HG02970 (cell line): ENCODE data around the gene MCFD2.

Source experiments
- ATAC-seq: cut with Tn5 transposase; IDR thresholded peaks from one replicate; pipeline ENCODE4 v1.9.1; 2021; ENCODE audit warnings: mild to moderate bottlenecking, moderate library complexity, moderate number of reproducible peaks; ENCODE audit not compliant: unreplicated experiment, low FRiP score

The MCFD2 gene

DNA sequence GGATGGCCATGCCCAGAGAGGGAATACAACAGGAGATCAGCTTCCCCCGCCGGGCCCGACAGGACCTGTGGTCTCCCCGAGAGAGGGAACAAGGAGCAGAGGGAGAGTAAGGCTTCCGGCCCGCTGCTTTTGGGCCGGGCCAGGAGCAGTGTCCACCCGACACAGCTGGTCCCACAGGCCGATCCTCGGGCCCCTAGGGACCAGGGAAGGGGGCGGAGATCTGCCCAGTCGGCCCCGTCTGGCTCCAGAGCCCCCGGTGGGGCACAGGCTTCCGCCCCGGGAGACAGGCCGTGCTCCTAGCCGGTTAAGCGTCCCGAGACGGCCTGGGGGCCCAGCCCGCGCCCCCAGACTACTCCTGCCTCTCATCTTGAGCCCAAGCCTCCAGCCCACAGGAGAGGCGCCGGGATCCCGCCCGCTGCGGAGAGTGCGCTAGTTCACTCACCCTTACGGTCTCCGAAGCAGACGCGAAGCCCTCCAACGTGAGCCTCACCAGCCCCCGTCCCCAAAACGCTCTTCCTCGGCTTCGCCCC, at the start of gene MCFD2:
Gene MCFD2 (minus strand): TSS at position 526 of the 530 bp plus-strand sequence. CDS start 6,635 bp downstream, outside the sequence.
- peak; percentile 24 for ATAC-seq

DNA sequence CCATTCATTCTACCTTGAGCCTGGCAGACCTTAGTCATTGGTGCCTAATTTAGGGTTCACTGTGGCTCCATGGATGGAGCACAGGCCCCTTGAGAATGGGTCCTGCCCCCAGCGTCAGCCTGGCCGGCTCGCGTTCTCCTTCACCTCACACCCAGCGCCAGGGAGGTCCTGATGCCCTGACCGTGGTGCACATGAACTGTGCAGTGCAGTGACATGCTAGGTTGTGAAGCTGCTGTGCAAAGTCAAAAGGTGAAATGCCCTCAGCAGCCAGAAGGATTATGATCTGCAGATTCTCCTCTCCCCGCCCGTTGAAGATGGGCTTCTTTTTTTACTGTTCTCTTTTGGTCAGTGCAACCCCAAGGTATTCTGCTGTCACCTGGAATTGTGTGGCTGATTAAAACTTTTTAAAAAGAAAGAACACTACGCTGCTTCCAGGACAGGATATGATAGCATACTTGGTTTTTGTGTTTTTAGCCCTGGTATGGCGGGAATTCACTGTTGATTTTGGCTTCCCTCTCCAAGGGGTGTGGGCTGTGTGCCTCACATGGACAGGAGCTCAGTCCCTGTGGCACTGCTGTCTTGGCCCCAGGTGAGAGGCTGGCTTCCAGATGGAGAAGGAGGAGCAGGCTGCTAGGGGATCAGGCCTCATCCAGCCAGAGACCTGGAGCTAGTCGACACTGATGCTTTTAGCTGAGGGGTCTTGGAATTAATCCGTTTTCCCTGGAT, 49.4 kb upstream of the MCFD2 start:
- ATAC-seq = no peak

DNA sequence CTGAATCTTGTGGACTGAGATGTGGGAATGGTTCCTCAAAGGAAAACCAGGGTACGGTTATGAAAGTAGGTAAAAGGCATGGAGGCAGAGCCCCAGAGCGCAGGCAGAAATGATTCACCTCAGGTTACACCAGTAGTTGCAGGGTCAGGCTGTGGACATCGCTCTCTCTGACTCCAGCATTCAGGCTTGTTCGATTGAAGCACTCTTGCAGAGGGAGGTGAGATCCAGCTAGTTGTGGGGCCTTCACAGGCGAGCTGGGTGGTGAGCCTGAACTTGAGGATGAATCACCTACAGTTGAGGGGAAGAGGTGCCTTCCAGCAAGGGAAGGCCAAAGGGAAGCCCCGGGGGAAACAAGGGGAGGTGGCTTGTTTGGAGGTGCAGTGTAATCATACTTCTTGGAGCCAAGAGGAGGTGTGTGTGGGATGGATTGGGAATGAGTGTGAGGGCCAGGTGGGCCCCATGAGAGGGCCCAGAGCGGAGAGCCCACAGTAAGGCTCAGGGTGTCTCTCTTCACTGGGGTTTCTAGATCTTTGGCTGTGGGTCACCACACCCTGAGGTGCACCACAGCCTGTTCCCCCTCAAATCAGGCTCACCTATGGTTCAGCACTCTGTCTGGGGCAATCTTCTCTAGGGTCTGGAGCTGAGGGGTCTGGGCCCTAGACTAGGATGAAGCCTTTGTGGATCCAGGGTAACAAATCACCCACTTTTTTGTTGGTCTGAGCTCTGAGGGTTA, 48.5 kb upstream of the MCFD2 start:
- no peak for ATAC-seq

DNA sequence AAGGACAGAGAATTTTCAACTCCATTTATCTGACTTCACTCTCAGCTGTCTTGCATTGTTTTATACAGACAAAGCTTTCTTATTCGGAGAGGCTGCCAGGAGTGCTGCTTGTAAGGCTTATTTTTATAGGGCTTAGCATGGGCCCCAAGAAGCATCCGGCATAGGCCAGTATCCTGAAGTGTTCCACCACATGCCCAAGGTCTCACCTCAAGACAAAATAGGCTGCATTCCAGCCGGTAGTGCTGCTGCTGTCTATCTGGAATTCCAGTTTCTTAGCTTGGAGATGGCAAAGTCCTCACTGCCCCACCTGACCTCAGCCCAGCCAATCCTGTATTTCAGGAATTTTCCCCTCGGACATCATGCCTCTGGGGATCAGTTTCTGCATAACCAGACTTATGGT, 47.6 kb upstream of the MCFD2 start:
- ATAC-seq = no peak

DNA sequence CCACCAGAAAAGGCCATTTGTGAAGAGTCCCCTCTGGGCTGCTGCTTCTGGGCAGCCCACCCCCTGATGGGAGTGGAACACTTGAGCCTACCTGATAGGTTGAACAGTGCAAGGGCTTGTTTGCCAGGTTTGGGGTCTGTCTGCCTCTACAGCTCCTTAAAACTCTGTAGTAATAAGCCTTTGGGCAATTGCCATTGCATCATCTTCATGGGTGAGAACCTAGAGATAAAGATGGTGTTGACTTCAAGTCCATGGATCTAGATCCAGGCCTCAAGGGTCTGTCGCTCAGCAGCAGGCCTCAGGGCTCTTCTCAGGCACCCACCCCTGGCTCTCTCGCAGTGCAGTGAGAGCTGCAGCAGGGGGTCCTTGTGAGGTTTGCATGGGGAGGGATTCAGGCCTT, 47.1 kb upstream of the MCFD2 start:
- ATAC-seq = no peak

DNA sequence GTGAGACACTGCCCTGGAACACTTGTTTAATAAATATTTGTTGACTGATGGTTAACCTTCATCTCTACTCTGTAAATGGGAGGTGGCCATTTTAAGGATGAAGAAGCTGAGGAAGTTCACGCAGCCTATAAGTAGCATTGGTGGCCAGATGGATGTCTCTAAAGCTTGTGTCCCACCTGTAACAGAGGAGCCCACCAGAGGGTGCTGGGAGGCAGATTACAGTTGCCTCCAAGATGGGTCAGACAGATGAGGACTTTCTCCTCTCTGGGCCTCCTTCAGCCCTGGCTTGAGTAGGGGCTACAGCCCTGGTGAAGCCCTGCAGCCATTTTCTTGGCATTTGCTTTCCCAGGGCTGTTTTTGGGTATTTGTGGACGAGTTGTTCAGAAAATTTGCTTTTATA, 45.0 kb upstream of the MCFD2 start:
- no peak for ATAC-seq

DNA sequence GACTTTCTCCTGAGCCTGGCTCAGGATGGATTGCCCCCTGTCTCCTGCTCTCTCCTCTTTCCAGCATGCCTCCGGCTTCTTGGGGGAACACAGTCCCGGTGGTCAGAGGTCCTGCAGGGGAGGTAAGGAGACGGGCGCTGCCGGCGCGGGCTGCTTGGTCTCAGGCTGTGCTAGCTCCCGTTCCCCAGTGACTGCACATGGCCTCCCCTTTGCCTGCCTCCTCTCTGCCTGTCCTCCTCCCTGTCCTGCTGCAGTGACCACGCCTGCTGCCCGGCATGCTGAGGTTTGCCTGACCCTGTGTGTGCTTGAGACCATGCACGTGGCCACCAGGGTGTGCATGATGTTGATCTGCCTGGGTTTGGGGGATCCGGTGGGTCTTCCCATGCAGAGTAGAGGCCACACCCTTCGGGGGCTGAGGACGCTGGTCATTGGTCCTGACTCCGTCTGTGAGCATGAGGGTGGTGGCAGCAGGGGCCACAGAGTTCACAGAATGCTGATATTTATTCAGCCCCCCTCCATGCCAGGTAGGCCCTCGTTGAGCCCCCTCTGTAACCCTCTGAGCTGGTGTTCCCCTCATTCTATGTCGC, 42.9 kb upstream of the MCFD2 start:
- ATAC-seq = no peak

DNA sequence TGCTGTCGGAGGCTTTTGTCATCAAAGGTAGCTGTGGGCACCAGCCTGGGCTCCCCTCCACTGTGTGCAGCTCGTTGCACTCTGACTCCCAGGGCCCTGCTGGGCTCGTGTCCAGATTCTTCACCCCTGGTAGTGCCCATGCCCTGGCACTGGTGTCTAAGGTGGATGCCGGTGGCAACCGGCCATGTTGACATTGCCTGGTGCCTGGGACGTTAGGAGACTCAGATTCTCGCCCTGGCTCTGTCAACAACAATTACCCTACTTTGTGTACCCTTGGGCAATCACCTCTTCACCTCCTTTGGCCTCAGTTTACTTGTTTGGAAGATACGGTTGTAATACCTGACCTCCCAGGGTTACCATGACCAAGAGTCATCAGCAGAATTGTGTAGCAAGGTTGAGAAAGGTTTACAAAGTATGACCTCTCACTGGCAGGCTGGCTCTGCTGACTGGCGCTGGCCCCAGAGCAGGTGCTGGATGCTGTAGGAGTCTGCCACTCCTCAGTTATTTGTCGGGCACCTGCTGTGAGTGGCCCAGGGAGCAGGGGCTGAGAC, 41.5 kb upstream of the MCFD2 start:
- no peak for ATAC-seq

DNA sequence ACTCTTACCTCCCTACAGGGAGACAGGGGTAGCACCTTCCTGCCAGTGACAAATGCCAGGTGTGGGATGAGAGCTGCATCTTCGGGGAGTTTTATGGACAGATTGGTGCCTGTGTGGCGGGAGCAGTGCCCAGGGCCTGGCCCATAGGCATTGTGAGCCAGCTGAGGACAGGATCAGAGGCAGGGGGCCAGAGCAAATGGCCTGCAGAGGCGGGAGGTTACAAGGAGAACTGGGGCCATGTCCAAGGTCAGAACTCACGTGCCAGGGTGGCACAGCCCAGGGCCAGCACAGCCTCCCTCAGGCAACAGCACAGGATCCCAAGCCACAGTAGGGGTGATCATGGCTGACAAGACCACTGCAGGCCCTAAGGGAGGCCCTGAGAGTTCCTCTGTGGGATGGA, 40.2 kb upstream of the MCFD2 start:
- no peak for ATAC-seq

DNA sequence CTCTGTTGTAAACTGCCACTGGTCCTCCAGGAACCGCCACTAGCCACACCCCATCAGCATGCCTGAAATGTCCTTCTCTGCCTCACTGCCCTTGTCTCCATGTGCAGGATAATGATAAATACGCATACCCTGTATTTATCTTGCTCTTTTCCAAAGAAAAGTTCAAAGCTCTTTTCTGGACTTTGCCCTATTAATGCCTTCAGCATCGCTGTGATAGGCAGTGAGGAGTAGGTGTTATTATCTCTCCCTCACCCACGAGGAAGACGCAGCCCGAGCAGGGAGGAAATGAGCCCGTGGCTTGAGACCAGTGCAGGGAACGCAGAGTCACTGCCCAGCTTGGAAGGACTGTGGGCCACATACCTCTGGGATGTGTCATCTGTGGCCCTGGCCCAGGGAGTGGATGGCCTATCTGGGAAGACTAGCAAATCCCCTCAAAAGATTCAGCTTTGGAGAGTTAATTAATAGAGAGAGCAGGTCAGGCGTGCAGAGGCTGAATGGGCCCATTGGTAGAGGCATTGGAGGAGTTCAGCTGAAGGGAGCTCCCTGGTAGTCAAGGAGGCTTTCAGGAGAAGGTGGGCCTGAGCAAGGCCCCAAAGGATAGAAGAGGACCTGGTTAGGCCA, 39.5 kb upstream of the MCFD2 start:
- no peak for ATAC-seq

DNA sequence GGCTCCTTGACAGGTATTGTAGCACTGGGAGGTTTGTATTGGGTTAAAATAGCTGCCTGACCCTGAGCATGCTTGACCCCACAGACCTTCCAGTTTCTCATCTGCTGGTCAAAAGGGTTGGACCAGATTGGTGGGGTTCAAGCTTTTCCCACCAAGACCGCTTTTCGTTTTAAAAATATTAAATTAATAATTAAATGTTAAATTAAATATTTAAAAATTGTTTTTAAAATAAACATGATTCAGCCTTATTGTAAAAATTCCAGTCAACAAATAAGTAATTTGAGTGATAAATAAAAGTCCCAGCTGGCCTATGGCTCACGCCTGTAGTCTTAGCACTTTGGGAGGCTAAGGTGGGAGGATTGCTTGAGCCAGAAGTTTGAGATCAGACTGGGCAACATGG, 36.6 kb upstream of the MCFD2 start:
- ATAC-seq = no peak

DNA sequence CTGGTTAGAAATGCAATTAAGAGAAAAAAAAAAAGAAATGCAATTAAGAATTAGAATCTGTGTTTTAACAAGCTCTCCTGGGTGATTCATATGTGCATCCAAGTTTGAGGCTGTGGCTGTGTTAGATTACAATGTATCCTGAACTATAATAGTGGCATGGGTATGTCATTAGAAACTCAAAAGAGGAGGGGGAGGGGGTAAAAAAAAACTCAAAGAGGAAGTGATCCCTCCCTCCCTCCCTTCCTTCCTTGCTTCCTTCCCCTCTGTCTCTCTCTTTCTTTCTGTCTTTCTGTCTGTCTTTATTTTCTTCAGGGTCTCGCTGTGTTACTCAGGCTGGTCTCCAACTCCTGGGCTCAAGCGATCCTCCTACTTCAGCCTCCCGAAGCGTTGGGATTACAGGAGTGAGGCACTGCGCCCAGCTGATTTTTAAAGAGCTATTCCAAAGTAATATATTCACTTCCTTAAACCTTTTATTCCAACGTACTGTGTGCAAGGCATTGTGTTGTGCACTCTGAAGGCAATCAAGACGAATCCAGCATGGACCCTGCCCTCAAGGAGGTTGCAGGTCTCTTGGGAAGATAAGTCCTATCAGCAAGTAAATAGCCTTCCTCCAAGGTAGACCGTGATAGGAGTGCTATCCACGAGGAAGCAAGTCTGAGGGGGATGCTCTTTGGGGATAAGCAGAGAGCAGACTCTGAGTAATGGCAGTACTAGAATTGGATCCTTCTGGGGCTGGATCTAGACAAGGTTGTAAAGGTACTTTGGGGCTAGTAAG, 35.9 kb upstream of the MCFD2 start:
- ATAC-seq = no peak

DNA sequence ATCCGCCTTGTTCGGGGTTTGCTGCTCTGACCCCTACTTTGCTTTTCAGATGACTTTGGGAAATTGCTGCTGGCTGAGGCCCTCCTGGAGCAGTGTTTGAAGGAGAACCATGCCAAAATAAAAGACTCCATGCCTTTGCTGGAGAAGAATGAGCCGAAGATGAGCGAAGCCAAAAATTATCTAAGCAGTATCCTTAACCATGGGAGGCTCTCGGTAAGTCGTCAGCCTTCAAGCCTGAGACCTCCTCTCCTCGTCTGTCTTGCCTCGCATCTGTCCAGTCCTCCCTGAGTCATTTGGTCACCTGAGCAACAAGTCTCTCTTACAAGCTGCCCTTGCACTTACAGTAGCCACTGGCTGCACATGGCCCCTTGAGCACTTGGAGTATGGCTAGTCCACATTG, 34.7 kb upstream of the MCFD2 start:
- no peak for ATAC-seq

DNA sequence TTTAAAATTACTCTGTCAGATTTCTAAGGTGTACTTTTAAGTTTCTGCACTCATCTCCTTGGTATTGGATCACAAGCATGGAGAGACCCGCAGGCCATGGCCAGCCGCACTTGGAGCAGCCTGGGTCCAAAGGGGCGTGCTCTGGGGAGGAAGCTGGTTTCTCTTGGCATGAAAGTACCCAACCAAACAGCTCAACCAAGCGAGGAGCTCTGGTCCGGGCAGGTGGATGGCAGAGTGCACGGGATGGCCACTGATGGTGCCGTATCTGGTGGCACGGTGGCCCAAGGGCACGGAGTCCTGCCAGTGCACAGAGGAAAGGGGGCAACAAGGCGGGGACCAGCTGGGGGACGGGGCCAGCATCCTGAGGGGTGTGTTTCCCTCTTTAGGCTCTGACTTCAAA, 32.2 kb upstream of the MCFD2 start:
- no peak for ATAC-seq

DNA sequence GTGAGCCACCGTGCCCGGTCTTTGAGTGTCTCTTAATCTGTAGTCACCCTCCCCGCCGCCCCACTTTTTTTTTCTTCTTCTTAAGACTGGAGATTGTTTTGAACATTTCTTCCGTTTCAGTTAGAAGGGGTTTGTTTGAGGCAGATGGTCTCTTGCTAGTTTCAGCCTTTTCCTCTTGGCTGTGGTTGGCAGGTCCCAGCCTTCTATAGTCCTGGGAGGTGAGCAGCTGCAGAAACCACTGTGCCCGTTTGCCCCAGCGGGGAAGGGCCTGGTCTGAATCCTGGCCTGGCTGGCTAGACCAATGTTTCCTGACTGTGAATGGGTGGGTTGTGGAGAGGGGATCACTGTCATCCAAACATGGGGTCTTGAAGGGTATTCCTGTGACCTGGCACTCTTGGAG, 30.1 kb upstream of the MCFD2 start:
- ATAC-seq = no peak

DNA sequence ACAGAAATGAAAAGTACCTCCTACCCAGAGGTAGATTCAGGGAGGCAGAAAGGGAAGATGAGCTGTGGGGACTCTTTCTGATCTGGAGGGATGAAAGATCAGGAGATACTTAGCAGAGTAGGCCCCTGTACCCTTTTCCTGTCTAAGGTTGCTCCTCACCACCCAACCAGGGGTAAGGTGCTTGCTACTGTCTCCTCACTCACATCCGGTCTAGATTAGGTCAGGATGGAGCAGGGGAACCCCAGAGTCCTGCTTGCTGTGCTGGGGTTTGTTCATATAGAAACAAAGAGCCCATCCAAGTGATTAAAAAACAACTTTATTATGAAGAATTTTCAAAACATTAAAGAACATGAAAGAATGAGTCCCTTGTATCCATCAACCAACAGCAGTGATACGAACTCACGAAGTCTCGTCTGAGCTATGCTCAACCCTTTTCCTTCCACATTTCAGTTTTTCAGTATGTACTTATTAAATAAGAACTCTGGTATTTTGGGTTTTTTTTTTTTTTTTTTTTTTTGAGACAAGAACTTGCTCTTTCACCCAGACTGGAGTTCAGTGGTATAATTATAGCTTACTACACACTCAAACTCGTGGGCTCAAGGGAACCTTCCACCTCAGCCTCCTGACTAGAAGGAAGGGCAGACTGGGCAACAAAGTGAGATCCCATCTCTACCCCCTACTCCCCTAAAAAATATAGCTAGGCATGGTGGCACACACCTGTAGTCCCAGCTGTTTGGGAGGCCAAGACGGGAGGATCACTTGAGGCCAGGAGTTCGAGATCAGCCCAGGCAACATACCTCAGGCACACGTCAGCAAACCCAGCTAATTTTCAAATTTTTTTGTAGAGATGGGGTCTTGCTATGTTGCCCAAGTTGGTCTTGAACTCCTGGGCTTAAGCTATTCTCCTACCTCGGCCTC, 28.5 kb upstream of the MCFD2 start:
- no peak for ATAC-seq

DNA sequence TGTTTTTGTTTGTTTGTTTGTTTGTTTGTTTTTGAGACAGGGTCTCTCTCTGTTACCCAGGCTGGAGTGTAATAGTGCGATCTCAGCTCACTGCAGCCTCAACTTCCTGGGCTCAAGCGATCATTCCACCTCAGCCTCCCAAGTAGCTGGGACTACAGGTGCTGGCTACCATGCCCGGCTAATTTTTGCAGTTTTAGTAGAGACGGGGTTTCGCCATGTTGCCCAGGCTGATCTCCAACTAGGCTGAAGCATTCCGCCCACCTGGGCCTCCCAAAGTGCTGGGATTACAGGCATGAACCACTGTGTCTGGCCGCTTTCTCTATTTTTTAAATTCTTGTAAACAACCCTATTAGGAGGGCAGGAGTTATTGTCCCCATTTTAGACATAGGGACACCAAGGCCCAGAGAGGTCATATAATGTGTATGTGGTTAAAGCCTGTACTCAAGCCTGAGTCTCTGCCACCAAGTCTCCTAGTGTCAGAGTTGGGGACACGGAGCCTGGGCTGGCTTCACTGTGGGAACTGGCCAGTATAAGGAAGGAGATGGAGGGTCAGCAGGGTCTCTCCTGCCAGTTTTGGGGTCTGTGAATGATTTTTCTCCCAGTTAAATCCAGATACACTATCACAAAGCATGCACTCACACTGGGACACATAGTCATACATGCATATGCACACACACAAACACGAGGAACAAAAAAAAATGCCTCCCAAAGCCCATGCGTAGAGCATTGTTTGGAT, 27.5 kb upstream of the MCFD2 start:
- no peak for ATAC-seq

DNA sequence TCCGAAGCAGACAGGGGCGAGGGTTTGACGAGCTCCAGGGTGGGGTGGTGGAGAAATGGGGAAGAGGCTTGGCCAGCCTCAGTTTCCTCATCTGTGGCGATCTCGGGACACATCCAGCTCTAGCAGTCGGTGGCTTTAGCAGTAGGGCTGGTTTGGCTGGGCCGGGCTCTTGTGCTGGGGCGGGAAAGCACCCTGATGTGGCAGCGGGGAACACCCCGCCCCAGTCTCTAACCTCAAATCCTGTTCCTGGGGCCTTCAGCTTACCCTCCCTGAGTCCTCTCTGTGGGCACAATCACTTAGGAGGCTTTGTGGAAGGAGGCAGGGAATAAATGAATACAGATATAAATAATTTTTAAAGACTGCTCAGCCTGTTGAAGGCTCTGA, 26.5 kb upstream of the MCFD2 start:
- peak; percentile 15 for ATAC-seq
